ENCODE data around the gene MAML1.
"Not testable (repeated sequence)": the region's sequence is repeated elsewhere in the genome, so short reads cannot be mapped to it uniquely, and the experiment has no call there.

The MAML1 gene

DNA sequence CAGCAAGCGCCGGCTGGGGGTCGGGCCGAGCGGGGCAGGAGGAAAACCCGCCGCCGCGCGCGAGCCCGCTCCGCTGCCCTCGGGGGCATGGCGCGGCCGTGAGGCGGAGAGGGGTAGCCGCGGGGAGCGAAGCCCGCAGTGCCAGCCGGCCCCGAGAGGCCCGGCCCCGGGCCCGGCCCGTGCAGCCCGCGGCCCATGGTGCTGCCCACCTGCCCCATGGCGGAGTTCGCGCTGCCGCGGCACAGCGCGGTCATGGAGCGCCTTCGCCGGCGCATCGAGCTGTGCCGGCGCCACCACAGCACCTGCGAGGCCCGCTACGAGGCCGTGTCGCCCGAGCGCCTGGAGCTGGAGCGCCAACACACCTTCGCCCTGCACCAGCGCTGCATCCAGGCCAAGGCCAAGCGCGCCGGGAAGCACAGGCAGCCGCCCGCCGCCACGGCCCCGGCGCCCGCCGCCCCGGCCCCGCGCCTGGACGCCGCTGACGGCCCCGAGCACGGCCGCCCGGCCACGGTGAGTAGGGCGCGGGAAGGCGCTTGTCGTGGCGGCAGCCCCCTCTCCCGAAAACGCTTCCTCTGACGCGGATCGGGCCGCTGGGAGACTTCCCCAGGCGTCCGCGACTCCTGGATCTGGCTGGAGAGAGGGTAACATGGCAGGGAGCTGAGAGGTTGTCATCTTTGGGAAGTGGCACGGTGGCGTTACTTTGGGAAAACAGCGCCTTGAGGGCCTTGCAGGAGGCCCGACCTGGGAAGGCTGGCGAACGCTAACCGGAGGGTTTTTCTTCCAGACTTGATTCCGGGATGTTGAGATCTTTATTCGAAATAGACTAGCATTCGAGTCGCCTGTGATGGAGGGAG lies 523 bp downstream of the MAML1 start:
- DNase-seq (ENCODE audit: low read depth), result peak; percentile 7

DNA sequence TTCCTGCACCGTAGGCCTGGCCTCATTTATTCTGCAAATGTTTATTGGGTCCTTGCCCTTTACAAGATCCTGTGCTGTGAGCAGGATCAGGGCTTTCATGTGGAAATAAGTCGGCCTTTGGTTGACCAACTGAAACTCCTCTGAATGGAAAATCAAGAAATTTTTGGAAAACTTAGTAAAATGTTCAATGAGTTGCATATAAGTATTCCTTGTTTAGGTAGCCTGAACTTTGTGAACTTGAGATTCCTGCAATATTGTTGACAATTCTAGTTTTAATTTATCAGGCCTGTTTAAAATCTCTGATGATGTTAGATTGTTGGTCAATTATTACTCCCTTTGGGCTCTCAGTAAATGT lies 1.1 kb downstream of the MAML1 start:
- DNase-seq (ENCODE audit: low read depth), result no peak

DNA sequence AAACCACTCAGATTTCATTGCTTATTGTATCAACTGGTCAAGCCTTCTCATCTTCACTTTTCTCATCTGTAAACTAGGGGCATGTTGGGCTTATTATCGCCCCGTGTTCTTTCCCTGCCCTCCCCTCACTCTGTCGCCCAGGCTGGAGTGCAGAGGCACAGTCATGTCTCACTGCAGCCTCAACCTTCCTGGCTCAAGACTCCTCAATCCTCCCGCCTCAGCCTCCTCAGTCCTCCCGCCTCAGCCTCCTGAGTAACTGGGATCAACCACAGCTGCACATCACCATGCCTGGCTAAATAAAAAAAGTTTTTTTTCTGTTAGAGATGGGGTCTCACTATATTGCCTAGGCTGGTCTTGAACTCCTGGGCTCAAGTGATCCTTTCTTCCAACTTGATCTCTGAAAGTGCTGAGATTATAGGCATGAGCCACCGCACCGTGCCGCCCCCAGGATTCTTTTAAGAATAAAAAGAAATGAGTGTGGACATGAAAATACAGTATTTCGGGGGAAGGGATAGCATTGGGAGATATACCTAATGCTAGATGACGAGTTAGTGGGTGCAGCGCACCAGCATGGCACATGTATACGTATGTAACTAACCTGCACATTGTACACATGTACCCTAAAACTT lies 2.0 kb downstream of the MAML1 start:
- no peak for DNase-seq (ENCODE audit: low read depth)

DNA sequence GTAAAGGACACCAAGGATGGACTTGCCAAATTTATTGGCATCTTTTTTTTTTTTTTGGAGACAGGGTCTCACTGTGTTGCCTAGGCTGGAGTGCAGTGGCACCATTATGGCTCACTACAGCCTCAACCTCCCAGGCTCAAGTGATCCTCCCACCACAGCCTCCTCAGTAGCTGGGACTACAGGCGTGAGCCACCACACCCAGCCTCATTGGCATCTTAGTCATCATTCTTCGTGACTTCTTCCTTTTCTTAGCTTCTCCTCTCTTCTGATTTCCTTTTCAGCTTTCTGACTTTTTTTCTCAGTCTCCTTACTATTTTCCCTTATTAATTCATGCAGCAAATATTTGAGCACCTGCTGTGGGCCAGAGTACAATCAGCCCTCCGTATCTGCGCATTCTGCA lies 6.1 kb downstream of the MAML1 start:
- no peak for DNase-seq (ENCODE audit: low read depth)

DNA sequence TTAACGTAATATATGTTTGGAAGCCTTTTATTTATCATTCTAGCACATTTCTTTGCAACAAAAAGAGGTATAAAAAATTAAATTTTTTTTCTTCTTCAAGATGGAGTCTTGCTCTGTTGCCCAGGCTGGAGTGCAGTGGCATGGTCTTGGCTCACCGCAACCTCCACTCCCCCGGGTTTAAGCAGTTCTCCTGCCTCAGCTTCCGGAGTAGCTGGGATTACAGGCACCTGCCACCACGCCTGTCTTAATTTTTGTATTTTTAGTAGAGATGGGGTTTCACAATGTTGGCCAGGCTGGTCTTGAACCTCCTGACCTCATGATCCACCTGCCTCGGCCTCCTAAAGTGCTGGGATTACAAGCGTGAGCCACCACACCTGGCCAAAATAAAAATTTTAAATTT lies 11.5 kb downstream of the MAML1 start:
- not testable (repeated sequence) for DNase-seq (ENCODE audit: low read depth)

DNA sequence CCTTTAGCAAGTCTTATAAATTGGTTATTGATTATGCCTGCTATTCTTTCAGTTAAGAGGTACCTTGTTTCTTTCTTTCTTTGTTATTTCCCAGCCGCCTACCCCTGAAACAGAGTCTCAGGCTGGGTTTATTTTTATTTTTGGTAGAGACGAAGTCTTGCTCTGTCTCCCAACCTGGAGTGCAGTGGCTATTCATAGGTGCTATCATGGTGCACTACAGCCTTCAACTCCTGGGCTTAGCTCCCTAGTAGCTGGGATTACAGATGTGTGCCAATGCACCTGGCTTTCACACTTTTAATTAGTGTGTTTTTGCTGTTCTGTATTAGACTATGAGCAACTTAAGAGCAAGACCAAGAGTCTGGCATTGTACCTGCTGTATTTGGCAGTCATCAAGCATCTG lies 14.2 kb downstream of the MAML1 start:
- no peak for DNase-seq (ENCODE audit: low read depth)

DNA sequence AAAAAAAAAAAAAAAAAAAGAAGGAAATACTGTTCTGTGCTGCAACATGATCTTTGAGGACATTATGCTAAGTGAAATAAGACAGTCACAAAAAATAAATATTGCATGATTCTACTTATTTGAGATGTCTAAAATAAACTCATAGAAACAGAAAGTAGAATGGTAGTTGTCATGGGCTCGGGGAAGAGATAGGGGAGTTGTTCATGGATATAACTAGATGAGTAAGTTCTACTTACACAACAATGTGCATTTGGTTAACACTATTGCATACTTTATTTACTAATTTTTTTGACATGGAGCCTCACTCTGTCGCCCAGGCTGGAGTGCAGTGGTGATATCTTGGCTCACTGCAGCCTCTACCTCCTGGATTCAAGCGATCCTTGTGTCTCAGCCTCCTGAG lies 15.2 kb downstream of the MAML1 start:
- no peak for DNase-seq (ENCODE audit: low read depth)

DNA sequence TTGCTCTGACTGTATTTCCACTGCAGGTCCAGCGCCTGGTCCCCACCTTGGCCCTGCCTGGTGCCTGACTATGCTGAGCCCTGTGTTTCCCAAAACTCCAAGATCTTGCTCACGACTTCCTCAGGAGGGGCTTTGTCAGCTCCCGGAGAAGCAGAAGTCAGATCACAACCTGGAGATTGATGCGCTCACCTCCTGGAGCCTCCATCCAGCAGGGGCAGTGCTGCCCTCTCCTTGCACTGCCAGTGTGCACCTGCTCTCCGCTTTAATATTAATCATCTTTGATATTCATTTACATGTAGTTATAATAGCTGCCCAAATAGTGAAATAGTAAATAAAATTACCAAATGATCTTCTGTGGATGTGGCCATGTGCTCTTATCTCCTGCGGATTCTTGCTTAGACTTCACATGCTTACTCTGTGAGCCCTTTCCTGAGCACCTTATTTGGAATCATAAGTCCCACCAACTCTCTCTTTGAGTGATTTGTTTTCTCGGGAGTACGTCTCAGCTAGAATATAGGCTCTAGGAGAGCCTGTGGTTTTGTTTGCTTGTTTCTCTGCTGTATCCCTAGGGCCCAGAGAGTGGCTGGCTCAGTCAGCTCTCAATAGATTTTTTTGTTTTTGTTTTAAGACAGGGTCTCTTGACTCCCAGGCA lies 17.4 kb downstream of the MAML1 start:
- DNase-seq (ENCODE audit: low read depth), result no peak

DNA sequence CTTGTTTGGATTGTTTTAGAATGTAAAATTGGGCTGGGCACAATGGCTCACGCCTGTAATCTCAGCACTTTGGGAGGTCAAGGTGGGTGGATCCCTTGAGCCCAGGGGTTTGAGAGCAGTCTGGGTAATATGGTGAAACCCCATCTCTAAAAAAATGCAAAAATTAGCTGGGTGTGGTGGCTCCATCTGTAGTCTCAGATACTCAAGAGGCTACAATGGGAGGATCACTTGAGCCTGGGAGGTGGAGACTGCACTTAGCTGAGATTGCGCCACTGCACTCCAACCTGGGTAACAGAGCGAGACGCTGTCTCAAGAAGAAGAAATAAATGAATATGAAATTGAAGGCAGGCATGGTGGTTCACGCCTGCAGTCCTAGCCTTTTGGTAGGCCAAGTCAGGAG lies 21.3 kb downstream of the MAML1 start:
- no peak for DNase-seq (ENCODE audit: low read depth)

DNA sequence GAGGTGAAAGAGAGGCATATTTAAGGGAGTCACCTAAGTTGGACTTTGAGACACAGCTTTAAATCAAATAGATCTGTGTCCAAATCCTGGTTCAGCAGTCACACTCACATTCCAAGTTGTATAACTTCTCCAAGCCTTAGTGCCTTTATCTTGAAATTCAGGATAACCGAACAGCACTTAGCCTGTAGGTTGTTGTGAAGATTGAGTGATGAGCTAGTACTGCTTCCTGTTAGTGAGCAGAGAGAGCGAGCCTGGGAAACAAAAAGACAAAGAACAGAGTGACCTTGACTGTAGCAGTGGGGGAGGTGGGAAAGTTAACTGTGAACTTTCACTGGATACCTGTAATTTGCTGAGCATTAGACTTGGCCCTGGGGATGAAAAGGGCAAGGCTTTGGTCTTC lies 22.4 kb downstream of the MAML1 start:
- DNase-seq (ENCODE audit: low read depth), result no peak

DNA sequence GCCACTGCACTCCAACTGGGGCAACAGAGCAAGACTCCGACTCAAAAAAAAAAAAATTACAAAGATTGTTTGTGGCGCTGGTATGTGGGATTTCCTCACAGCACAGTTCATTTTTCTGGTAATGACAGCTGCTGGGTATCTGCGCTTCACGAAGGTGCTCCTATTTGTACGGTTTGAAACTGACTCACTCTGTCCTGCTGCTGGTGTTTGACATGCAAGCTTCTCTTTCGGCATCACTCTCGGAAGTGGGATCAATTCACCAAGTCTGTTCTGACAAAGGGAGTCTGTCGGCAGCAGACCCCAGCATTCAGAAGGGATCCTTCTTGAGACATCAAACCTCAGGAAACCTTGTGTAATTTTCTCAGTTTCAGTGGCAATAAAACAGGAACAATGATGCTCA lies 26.3 kb downstream of the MAML1 start:
- DNase-seq (ENCODE audit: low read depth), result no peak

DNA sequence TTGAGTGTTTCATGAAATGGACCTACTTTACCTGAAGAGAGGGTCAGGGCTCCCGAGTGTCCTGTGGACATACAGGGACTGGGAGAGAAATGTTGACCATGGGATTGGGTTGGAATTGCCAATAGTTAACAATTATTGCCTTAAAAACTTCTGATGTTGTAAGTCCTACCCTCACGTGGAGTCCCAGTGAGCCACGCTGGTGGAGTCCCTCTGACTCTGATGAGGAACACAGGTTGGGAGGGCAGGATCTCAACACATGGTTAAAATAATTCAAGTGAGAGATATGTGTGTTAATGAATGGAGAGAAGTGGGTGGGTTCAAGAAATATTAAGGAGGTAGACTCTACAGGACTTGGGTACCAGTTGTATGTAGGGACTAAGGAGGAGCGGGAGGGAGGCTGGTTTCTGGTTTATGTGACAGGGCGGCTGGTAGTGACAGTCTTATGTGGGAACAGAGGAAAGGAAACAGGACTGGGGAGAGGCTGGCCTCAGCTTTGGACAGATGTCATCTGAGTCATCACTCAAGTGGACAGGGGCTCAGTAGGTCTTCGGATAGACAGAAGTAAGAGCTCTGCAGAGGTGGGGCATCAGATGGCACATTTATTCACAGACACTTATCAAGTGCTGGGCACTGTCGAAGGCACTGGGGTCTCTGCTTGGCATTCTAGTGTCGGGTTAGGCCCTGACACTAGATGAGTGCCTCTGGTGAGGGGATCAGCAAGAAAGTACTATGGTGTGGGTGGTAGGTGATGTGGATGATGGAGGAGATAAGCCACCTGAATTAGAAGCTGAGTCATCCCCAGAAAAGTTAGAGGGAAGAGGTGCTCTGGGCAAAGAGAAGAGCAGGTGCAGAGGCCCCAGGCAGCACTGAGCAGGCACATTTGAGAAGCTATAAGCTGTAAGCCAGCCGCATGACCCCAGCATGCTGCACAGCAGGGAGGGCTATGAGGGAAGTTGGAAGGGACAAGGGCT lies 27.2 kb downstream of the MAML1 start:
- peak; percentile 20 for DNase-seq (ENCODE audit: low read depth)

DNA sequence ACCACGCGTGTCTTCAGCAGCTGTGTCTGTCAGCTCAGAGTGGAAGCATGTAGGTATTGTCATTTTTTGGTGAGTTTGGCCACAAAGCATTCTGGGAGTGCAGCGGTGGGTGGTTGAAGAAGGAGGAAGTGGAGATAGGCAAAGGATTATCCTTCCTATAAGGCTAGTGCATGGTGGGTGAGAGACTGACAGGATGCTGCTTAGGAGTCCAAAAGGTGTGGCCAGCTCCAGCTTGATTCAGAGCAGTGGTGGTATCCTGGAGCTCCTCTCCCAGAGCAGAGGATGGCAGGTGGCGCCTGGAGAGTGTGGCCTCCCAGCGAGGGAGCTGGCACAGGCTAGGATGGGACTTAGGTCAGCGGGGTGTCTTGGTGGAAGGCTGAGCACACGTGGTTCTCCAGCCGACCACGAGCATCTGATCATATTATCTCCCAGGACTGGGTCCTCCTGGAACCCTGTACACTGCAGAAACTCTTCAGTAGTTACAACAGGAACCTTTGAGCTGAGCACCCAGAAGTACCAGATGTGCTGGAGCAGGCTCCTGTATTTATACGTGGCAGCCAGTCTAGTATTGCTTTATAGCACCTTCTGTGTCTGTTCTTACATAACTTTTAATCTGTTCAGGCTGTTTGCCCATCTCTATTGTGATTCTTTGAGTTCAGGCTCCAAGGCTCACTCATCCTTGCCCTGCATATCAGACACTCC lies 29.6 kb downstream of the MAML1 start:
- DNase-seq (ENCODE audit: low read depth), result no peak

DNA sequence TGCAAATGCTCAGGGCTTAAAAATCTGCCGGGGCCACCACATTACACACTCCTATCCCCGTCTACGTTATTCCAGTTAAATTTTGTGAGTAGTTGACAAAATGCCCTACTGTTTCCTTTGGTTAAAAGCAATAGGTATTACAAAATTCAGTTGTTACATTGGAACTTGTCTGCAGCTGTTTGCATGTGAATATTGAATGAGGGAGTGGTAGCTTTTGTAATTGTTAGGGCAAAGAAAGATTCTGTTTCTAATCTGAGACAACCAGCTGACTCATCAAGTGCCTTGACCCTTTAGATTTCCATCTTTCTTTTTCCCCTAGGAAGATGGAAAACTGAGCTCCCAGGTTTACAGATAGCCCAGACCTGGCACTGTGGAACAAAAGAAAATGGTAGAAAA lies 30.2 kb downstream of the MAML1 start:
- no peak for DNase-seq (ENCODE audit: low read depth)

DNA sequence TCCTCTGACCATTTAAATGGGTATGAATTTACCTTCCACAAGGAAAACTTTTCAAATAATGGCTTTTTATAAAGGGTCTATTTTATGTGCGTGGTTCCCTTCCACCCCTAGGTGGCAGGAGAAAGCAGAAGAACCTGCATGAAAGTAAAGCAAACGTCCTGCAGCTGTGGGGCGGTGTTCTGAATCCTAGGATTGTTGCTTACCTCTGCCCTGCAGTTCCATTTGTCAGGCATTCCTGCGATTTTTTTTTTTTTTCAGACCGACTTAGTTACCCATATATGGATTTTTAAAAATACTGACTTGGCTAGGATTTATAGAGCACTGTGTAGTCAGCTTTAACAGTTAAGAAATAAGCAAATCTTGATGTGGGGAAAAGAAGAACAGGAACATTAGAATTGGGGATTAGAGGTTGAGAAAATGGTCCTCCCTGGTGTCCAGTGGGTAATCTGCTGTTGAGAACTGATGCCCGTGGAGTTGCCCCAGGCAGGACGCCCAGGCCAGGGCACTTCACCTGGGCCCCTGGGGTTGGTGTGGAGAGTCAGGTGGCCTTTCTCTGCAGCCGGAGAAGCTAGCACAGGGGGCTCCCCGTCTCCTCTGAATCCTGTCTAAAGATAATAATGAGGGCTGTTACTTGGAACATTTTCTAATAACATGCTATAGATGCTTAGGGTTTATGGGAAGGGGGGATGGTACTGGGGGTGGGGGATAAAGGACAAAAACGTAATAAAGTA lies 30.8 kb downstream of the MAML1 start:
- DNase-seq (ENCODE audit: low read depth), result peak; percentile 19

DNA sequence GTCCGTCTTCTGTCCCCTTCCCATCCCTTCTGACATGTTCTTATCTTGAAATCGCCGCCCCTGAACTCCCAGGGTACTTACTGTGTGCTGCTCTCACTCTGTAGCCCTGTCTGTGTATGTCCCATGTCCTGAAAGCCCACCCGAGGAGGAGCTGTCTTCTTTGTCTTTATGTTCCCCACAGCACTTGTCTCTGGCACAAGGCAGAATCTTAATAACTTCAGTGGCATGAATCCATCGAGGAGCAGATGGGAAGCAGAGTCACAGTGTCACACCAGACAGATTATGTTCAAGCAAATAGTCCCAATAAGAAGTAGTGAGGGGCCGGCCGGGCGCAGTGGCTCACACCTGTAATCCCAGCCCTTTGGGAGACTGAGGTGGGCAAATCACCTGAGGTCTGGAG lies 31.4 kb downstream of the MAML1 start:
- no peak for DNase-seq (ENCODE audit: low read depth)

DNA sequence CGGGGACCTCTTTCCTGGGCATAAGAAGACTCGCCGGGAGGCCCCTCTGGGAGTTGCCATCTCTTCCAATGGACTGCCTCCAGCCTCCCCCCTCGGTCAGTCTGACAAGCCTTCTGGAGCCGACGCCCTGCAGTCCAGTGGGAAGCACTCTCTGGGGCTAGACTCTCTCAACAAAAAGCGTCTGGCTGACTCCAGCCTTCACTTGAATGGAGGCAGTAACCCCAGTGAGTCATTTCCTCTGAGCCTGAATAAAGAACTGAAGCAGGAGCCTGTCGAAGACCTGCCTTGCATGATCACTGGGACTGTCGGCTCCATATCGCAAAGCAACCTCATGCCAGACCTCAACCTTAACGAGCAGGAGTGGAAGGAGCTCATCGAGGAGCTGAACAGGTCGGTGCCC lies 32.8 kb downstream of the MAML1 start:
- DNase-seq (ENCODE audit: low read depth), result no peak

DNA sequence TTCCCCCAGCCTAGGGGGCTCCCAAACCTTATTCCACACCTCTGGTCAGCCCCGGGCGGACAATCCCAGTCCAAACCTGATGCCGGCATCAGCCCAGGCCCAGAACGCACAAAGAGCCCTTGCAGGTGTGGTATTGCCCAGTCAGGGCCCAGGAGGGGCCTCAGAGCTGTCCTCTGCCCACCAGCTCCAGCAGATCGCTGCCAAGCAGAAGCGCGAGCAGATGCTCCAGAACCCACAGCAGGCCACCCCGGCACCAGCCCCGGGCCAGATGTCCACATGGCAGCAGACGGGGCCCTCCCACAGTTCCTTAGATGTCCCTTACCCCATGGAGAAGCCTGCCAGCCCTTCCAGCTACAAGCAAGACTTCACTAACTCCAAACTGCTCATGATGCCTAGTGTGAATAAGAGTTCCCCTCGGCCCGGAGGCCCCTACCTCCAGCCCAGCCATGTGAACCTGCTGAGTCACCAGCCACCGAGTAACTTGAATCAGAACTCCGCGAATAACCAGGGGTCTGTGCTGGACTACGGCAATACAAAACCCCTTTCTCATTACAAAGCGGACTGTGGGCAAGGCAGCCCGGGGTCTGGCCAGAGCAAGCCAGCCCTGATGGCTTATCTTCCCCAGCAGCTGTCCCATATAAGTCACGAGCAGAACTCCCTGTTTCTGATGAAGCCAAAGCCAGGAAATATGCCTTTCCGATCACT lies 33.6 kb downstream of the MAML1 start:
- DNase-seq (ENCODE audit: low read depth), result no peak

DNA sequence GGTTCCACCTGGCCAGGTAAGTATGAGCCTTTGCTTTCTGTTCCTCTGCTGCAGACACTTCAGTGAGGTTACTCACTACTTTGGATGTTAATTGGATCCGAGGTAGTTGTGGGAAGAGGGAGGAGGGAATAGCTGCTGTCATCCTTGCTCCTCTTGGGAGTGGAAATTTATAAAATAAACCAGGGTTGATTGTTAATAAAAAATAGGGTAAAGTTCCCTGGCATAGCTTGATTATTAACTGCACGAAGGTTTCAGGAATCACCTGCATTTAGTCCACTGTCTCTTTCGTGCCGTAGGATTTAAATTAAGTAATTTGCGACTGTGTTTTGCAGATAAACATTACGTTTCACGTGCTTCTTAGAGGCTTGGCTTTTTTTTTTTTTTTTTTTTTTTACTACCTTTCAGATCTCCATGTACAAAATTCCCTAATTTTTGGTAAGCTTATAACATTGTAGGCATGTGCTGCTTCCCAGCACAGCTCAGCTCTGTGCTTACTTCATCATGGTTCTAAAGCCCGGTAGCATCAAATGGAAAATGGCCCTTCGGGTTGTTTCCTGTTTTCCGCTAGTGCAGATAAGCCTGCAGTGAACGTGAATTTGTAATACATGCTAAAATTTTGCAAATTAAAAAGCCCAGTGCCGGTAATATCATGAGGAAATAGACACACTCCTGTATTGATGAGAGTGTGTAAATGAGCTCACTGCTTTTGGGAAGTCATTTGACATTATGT lies 34.3 kb downstream of the MAML1 start:
- no peak for DNase-seq (ENCODE audit: low read depth)

All from activated T-cell treated with anti-CD3 and anti-CD28 coated beads for 24 hours (primary cell).